RWPE2 (cell line): ENCODE data around the gene SPARCL1.
"Not testable (repeated sequence)": the region's sequence is repeated elsewhere in the genome, so short reads cannot be mapped to it uniquely, and the experiment has no call there.

Experiments
- ATAC-seq: fragments of 200-7000 bp; cut with Tn5 transposase; 3 replicates; pipeline ENCODE4 v1.9.1; 2021; ENCODE audit warnings: low read depth
- DNase-seq: peaks from one replicate; pipeline ENCODE4 v3.0.0-alpha.2; 2020; ENCODE audit warnings: low spot score
- H3K27ac ChIP-seq: fragments of 450-650 bp; 2 replicates; pipeline ENCODE4 v1.5.1; 2017; ENCODE audit warnings: mild to moderate bottlenecking; ENCODE audit not compliant: poor library complexity, severe bottlenecking
- H3K27me3 ChIP-seq: fragments of 250-450 bp; sonication (Bioruptor Pico); 2 replicates; pipeline ENCODE4 v1.5.1; 2021; ENCODE audit warnings: mild to moderate bottlenecking, moderate library complexity; ENCODE audit not compliant: insufficient read depth, poor library complexity, severe bottlenecking
- H3K36me3 ChIP-seq: fragments of 250-450 bp; sonication (Bioruptor Pico); 2 replicates; pipeline ENCODE4 v1.5.1; 2020; ENCODE audit warnings: low read depth, mild to moderate bottlenecking, moderate library complexity
- H3K4me1 ChIP-seq: fragments of 250-450 bp; sonication (Bioruptor Pico); 2 replicates; pipeline ENCODE4 v1.5.1; 2021; ENCODE audit warnings: mild to moderate bottlenecking, moderate library complexity; ENCODE audit not compliant: insufficient read depth, poor library complexity, severe bottlenecking
- H3K4me3 ChIP-seq: fragments of 250-450 bp; sonication (Bioruptor Pico); 2 replicates; pipeline ENCODE4 v1.5.1; 2021; ENCODE audit warnings: mild to moderate bottlenecking, moderate library complexity; ENCODE audit not compliant: severe bottlenecking
- H3K9me3 ChIP-seq: fragments of 250-450 bp; sonication (Bioruptor Pico); 2 replicates; pipeline ENCODE4 v1.5.1; 2021; ENCODE audit warnings: mild to moderate bottlenecking, moderate library complexity; ENCODE audit not compliant: severe bottlenecking
- TF ChIP-seq, protein P1 (sequence below): fragments of 450-650 bp; IDR thresholded peaks from one replicate; pipeline ENCODE4 v1.5.1; 2017; ENCODE audit warnings: mild to moderate bottlenecking, moderate library complexity; ENCODE audit not compliant: poor library complexity, severe bottlenecking

Gene SPARCL1, protein sequence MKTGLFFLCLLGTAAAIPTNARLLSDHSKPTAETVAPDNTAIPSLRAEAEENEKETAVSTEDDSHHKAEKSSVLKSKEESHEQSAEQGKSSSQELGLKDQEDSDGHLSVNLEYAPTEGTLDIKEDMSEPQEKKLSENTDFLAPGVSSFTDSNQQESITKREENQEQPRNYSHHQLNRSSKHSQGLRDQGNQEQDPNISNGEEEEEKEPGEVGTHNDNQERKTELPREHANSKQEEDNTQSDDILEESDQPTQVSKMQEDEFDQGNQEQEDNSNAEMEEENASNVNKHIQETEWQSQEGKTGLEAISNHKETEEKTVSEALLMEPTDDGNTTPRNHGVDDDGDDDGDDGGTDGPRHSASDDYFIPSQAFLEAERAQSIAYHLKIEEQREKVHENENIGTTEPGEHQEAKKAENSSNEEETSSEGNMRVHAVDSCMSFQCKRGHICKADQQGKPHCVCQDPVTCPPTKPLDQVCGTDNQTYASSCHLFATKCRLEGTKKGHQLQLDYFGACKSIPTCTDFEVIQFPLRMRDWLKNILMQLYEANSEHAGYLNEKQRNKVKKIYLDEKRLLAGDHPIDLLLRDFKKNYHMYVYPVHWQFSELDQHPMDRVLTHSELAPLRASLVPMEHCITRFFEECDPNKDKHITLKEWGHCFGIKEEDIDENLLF

DNA sequence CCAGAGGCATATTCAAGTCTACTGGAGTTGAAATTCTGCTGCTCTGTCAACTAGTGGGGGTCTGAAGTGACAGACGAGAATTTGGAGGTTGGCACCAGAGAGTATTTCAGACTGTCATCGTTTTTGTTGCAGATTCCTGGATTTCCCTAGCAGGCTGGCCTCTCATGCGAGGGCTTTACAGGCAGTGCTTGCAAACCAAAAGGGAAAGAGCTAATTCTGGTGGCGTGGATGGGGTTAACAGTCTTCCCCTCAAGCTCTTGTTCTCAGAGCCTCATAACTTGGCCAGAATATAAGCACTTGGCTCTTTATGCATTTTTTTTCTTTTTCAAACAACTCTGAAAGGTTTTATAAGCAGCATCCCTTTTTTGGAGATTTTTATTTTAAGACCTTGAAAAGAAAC, at the start of gene SPARCL1:
Gene SPARCL1, minus strand, starts transcription at position 190 of the 400 bp plus-strand sequence. CDS start 29,802 bp downstream, outside the sequence.
- Histone ChIP-seq H3K27ac (no peak within 1 kb of the TSS), H3K27me3 (no peaks in the 10 kb centered on the region), H3K4me3 (no peak within 1 kb of the TSS), H3K9me3 (no peaks in the 10 kb centered on the region), H3K36me3 (no peaks in the 10 kb centered on the region), H3K4me1 (peaks cover 10% of the 10 kb centered on the region)
- TF ChIP-seq, protein P1, sequence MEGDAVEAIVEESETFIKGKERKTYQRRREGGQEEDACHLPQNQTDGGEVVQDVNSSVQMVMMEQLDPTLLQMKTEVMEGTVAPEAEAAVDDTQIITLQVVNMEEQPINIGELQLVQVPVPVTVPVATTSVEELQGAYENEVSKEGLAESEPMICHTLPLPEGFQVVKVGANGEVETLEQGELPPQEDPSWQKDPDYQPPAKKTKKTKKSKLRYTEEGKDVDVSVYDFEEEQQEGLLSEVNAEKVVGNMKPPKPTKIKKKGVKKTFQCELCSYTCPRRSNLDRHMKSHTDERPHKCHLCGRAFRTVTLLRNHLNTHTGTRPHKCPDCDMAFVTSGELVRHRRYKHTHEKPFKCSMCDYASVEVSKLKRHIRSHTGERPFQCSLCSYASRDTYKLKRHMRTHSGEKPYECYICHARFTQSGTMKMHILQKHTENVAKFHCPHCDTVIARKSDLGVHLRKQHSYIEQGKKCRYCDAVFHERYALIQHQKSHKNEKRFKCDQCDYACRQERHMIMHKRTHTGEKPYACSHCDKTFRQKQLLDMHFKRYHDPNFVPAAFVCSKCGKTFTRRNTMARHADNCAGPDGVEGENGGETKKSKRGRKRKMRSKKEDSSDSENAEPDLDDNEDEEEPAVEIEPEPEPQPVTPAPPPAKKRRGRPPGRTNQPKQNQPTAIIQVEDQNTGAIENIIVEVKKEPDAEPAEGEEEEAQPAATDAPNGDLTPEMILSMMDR: no peak
- DNase-seq (no peak), ATAC-seq (no peak)

DNA sequence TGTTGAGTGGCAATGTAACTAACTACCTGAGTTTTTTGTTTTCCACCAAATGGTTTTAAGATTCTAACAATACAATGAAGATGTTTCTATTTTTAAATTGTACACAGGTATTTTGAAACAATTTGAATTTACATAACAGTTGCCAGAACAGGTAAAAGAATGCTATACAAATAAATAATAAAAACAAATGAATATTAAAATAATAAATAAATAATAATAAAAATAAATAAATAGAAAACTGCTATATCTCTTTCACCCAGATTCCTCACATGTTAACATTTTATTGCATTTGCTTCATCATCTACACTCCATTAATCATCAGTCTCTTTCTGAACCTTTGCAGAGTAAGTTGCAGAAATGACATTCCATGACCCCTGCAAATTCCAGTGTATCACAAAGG, 46.8 kb upstream of the SPARCL1 start:
- no peak for ATAC-seq
- peaks cover 6% of the 10 kb centered on the region for H3K4me1 ChIP-seq

DNA sequence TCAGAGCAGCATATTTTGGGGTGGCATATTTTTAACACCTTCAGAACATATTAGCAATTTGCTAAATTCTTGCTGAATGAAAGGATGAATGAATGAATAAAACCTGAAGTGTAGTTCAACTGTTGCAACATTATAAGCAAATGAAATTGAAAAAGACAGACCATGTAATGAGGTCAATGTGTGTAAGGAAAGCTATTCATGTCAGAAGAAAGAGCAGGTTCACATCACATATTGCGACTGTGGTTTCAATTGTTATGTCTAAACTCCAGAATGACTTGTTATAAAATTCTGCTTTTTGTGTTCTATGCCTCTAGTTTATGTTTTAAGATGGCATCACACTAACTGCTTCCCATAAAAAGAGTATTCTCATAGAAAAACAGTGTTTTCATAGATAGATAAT, 46.2 kb upstream of the SPARCL1 start:
- H3K36me3 ChIP-seq: no peaks in the 10 kb centered on the region
- H3K4me1 ChIP-seq: peaks cover 6% of the 10 kb centered on the region
- no peak for ATAC-seq
- TF ChIP-seq, protein P1: no peak
- H3K9me3 ChIP-seq: no peaks in the 10 kb centered on the region
- no peaks in the 10 kb centered on the region for H3K27me3 ChIP-seq
- DNase-seq: no peak
- H3K4me3 ChIP-seq: no peak overlapping the region
- H3K27ac ChIP-seq: no peak overlapping the region

More for the DNA sequence above, 46.8 kb upstream of the SPARCL1 start:
- Histone ChIP-seq H3K27ac (no peak overlapping the region), H3K27me3 (no peaks in the 10 kb centered on the region), H3K36me3 (no peaks in the 10 kb centered on the region), H3K4me3 (no peak overlapping the region), H3K9me3 (no peaks in the 10 kb centered on the region)
- no peak for DNase-seq
- TF ChIP-seq, protein P1: no peak

DNA sequence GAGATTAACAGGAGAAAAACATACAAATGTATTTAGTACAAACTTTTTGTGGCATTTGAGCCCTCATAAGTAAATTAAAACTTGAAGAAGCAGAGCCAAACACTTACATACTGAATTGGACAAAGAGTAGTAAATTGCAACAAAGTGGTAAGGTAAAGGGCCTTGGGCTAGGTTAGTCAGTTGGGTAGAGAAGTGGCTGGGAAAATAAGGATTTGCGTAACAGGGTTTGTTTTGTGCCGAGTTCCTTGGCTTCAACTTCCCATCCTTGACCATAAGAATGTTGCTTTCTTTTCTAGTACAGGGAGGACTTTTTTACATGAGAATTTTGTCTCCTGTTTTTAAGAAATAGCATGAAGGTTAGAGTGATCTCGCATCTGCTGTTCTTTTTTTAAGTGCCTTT, 45.8 kb upstream of the SPARCL1 start:
- TF ChIP-seq, protein P1: no peak
- Histone ChIP-seq H3K4me1 (peaks cover 6% of the 10 kb centered on the region), H3K36me3 (no peaks in the 10 kb centered on the region), H3K27ac (no peak overlapping the region), H3K27me3 (no peaks in the 10 kb centered on the region), H3K9me3 (no peaks in the 10 kb centered on the region), H3K4me3 (no peak overlapping the region)
- ATAC-seq: peak; percentile 90
- DNase-seq: no peak

DNA sequence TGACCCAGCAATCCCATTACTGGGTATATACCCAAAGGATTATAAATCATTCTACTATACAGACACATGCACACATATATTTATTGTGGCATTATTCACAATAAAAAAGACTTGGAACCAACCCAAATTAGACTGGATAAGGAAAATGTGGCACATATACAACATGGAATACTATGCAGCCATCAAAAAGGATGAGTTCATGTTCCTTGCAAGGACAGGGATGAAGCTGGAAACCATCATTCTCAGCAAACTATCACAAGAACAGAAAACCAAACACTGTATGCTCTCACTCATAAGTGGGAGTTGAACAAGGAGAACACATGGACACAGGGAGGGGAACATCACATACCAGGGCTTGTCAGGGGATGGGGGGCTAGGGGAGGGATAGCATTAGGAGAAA, 45.2 kb upstream of the SPARCL1 start:
- H3K27me3 ChIP-seq, DNase-seq, H3K27ac ChIP-seq, H3K4me3 ChIP-seq, H3K4me1 ChIP-seq, ATAC-seq, H3K9me3 ChIP-seq, H3K36me3 ChIP-seq: not testable (repeated sequence)
